HEK293T (cell line): ENCODE measurements around the gene NT5M.

Experiments used
- CTCF ChIA-PET: fragments of 350-600 bp; formaldehyde crosslinking; extraction: SDS; loops from one replicate; lab custom pipeline; 2021; ENCODE audit warnings: antibody characterized with exemption, inconsistent platforms; lab: Yijun Ruan, JAX
- POLR2A ChIA-PET: fragments of 350-600 bp; formaldehyde crosslinking; extraction: SDS; loops from one replicate; lab custom pipeline; 2020; ENCODE audit warnings: antibody characterized with exemption, inconsistent platforms; lab: Yijun Ruan, JAX
- DNase-seq: peaks from one replicate; pipeline ENCODE4 v3.0.0; 2012; ENCODE audit warnings: mixed read lengths; ENCODE audit errors: extremely low spot score
- ARNT ChIP-seq: fragments of 450-650 bp; IDR thresholded peaks from 2 replicates; pipeline ENCODE4 v1.6.1; 2017; ENCODE audit warnings: mild to moderate bottlenecking
- BHLHE40 ChIP-seq: fragments of 450-650 bp; IDR thresholded peaks from 2 replicates; pipeline ENCODE4 v1.6.1; 2016; ENCODE audit warnings: mild to moderate bottlenecking, moderate library complexity, borderline replicate concordance
- CTBP1 ChIP-seq: fragments of 450-650 bp; IDR thresholded peaks from 2 replicates; pipeline ENCODE4 v1.6.1; 2016; ENCODE audit warnings: borderline replicate concordance
- ELF4 ChIP-seq: fragments of 450-650 bp; IDR thresholded peaks from 2 replicates; pipeline ENCODE4 v1.6.1; 2017; ENCODE audit warnings: antibody characterized with exemption
- FOXA1 ChIP-seq: fragments of 450-650 bp; IDR thresholded peaks from 2 replicates; pipeline ENCODE4 v1.6.1; 2016; ENCODE audit warnings: mild to moderate bottlenecking
- FOXK2 ChIP-seq: fragments of 450-650 bp; IDR thresholded peaks from 2 replicates; pipeline ENCODE4 v1.6.1; 2016; ENCODE audit warnings: mild to moderate bottlenecking
- FOXM1 ChIP-seq: fragments of 450-650 bp; IDR thresholded peaks from 2 replicates; pipeline ENCODE4 v1.6.1; 2017; ENCODE audit warnings: mild to moderate bottlenecking, borderline replicate concordance
- HDGF ChIP-seq: fragments of 450-650 bp; IDR thresholded peaks from 2 replicates; pipeline ENCODE4 v1.6.1; 2017; ENCODE audit warnings: antibody characterized with exemption, borderline replicate concordance
- L3MBTL2 ChIP-seq: fragments of 450-650 bp; conservative IDR thresholded peaks from 2 replicates; pipeline ENCODE4 v1.6.1; 2016; ENCODE audit warnings: mild to moderate bottlenecking
- LEF1 ChIP-seq: fragments of 450-650 bp; IDR thresholded peaks from 2 replicates; pipeline ENCODE4 v1.6.1; 2017; ENCODE audit warnings: mild to moderate bottlenecking, borderline replicate concordance
- NFRKB ChIP-seq: fragments of 450-650 bp; IDR thresholded peaks from 2 replicates; pipeline ENCODE4 v1.6.1; 2016; ENCODE audit warnings: mild to moderate bottlenecking, moderate library complexity
- SP1 ChIP-seq: fragments of 450-650 bp; IDR thresholded peaks from 2 replicates; pipeline ENCODE4 v1.6.1; 2017
- SUZ12 ChIP-seq: fragments of 450-650 bp; IDR thresholded peaks from 2 replicates; pipeline ENCODE4 v1.6.1; 2016; ENCODE audit warnings: mild to moderate bottlenecking
- TARDBP ChIP-seq: fragments of 450-650 bp; IDR thresholded peaks from 2 replicates; pipeline ENCODE4 v1.6.1; 2016
- ZNF384 ChIP-seq: fragments of 450-650 bp; IDR thresholded peaks from 2 replicates; pipeline ENCODE4 v1.6.1; 2016
- TF ChIP-seq, protein P1 (sequence below): fragments of 450-650 bp; IDR thresholded peaks from 2 replicates; pipeline ENCODE4 v1.6.1; 2016

Gene NT5M

DNA sequence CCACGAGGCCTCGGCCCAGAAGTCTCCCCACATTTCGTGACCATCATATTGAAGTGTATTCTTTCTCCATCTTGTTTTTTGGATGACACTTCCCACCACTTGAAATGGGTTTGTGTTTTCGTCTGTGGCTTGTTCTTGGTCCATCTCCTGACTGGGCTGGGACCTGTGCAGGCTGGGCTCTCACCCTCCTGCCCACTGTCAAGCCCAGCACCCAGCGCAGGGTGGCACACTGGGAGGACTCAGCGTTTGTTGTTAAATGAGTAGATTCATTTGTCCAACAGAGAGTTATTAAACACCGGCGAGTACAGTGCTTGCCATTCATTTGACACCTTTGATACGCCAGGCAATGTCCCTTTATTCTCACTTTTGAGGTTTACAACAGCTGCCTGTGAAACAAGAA is 22.6 kb downstream of the NT5M start:
- no peak for DNase-seq
- CTCF ChIA-PET: no interaction called here
- TF ChIP-seq ZNF384: no peak
- no peak for TF ChIP-seq ARNT
- no peak for TF ChIP-seq SP1
- TF ChIP-seq ELF4: no peak
- POLR2A ChIA-PET: no interaction called here

DNA sequence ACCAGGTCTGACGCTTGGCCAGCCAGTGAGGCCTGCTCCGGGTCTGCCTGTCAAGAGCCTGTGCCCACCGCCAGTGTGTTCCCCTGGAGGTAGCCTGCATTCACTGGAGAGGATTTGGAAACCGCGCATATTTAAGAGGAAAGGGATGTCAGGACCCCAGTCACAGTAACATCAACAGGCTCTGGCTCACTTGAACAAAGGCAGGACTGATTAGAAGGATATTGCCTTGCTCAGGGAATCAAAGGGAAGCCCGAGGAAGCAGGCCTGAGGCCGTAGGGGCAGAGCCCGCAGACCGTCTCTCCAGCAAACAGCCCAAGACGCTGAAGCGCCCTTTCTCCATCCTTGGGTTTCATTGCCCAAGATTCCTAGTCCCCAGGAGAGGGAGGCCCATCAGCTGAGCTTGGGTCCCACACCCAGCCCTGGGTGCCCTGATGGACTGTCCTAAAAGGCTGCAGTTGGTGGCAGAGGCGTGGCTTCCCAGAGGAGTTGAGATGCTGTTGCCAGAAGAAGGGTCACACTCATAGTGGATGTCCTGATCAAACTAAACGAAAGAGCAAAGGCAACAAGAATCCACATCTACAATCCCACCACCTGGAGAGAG is 23.2 kb downstream of the NT5M start:
- ChIA-PET CTCF (no interaction called here), POLR2A (no interaction called here)
- no peak for DNase-seq
- no peak for TF ChIP-seq ELF4

DNA sequence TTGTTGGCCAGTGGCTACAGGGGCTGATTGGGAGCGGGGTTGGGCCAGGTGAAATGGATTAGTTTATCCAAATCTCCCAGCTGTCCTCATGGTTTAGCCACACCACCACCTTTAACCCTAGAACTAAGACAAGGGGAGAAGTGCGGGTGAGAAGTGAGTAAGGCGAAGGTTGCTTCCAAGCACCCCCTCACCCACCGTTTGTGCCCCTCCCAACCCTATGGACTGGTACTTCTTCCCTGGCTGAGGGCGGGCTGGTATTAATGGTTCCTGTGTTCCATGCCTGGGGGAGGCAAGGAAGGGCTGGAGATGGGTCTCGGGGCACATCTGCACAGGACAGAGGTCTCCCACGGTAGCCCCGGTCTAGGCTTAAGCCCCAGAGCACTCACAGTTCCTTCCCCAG is 25.1 kb downstream of the NT5M start:
- DNase-seq: no peak
- ChIA-PET POLR2A (no interaction called here), CTCF (no interaction called here)
- no peak for TF ChIP-seq HDGF
- no peak for TF ChIP-seq FOXK2
- TF ChIP-seq FOXM1: no peak
- no peak for TF ChIP-seq ELF4
- TF ChIP-seq BHLHE40: no peak
- TF ChIP-seq FOXA1: no peak
- TF ChIP-seq, protein P1, sequence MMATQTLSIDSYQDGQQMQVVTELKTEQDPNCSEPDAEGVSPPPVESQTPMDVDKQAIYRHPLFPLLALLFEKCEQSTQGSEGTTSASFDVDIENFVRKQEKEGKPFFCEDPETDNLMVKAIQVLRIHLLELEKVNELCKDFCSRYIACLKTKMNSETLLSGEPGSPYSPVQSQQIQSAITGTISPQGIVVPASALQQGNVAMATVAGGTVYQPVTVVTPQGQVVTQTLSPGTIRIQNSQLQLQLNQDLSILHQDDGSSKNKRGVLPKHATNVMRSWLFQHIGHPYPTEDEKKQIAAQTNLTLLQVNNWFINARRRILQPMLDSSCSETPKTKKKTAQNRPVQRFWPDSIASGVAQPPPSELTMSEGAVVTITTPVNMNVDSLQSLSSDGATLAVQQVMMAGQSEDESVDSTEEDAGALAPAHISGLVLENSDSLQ: no peak
- no peak for TF ChIP-seq ARNT
- TF ChIP-seq TARDBP: no peak
- TF ChIP-seq SP1: no peak
- no peak for TF ChIP-seq SUZ12
- TF ChIP-seq CTBP1: no peak
- TF ChIP-seq ZNF384: no peak
- no peak for TF ChIP-seq LEF1

DNA sequence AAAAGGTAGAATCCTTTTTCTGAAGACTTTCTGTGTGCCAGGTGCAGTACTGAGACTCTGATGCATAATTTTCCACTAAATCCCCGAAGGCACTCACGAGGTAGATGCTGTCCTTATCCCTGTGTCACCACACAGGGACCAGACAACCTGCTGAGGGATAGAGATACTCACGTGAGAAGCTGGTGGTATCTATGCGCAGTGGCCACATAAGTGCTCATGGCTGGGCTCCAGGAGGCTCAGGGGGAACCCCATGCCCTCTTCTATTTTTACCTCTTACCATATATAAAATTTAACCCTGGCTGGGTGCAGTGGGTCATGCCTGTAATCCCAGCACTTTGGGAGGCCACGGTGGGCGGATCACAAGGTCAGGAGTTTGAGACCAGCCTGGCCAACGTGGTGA is 38.3 kb downstream of the NT5M start:
- POLR2A ChIA-PET: no interaction called here
- CTCF ChIA-PET: no interaction called here
- no peak for TF ChIP-seq BHLHE40
- no peak for DNase-seq

DNA sequence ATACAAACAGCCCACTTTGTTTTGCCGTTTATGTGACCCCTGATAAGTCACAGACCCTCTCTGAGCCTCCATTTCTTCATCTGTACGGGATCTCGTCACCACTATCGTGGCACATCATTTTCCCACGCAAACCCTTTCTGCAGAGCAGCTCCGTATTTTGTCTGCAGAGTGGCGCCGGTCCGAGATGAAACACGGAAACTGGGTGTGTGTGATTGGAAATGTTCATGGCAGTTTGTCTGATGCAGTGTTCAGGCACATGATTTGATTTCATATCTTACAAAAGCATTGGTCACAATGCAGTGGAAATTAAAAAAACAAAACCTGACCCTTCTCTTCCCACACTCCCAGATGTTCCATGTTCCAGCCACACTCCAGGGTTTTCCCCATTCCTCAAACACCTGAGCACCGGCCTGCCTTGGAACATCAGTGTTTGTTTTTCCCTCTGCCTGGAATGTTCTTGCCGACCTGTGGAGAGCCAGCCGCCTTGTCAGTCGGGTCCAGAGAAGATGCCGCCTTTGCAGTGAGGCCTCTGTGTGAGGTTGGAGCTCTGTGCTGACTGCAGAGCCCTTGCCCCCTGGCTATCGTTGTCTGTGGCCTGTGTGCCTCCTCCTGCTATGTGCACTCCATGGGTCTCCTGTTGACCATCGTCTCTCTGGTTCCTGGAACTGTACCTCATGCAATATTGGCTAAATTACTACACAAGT is 39.2 kb downstream of the NT5M start:
- TF ChIP-seq SUZ12 (no peak), CTBP1 (no peak), BHLHE40 (no peak), L3MBTL2 (no peak), NFRKB (no peak), HDGF (no peak), SP1 (no peak), ARNT (no peak), FOXA1 (no peak)
- TF ChIP-seq, protein P1: no peak
- POLR2A ChIA-PET: no interaction called here
- no peak for DNase-seq
- CTCF ChIA-PET: no interaction called here

DNA sequence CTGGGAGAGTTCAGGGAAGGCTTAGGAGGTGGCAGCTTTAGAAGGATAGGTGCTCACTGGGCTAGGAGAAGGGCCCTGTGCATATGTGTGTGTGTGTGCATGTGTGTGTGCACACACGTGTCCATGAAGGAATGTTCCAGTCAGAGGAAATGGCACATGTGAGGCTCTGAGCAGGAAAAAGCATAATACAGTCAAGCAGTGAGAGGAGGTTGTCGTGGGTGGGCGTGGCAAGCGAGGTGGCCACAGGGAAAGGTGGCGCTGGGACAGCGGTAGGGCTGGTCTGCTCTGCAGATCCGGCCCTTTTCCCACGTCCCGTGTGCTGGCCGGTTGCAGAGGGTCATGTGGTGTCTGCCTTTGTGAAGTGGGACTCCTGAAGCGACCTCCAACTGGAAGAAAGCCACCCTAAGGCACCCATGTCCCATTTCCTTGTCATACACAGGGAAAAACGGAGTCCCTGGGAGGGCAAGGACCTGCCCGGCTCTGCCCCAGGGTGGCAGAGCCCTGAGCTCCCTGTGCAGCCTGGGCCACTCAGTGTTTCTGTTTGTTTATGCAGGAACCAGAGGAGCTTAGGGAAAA is 40.1 kb downstream of the NT5M start:
- POLR2A ChIA-PET: no interaction called here
- TF ChIP-seq FOXK2 (no peak), SUZ12 (no peak), CTBP1 (no peak), FOXA1 (no peak), FOXM1 (no peak), TARDBP (no peak), L3MBTL2 (no peak), SP1 (no peak)
- CTCF ChIA-PET: no interaction called here
- no peak for DNase-seq

DNA sequence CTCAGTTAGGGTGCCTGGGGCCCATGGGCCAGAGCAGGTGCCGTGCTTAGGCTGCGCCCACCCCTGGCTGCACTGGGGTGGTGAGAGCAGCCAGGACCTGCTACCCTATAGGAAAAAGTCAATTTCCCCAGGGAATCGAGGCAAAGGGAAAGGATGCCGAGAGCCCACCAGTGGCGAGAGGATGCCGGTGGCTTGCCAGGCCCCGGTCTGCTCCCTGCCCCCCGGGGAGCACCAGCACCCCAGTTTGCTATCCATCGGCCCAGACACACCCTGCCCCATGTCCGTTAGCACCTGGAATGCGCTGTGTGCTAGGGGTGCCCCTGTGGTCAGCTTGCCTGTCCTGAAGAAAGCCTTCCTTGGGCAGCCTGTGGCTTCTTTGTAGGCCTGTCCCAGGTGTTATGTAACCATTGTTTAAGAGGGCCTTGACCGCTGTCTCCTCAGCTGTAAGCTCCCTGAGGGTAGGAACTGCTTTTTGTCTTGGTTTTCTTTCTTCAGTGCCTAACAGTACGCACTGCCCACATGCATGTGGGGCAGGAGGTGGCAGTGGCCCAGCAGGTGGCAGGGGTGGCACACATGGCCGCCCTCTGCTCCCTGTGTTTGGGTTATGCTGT is 40.8 kb downstream of the NT5M start:
- POLR2A ChIA-PET: no interaction called here

More for the DNA sequence above, 40.8 kb downstream of the NT5M start:
- CTCF ChIA-PET: no interaction called here
- no peak for DNase-seq
- TF ChIP-seq, protein P1: no peak
- TF ChIP-seq LEF1 (no peak), SUZ12 (no peak), CTBP1 (no peak), BHLHE40 (no peak), FOXK2 (no peak), SP1 (no peak), ARNT (no peak), TARDBP (no peak), ZNF384 (no peak), ELF4 (no peak), HDGF (no peak), FOXA1 (no peak)
